Measurements from ENCODE around the gene ATP2A3.
"Not testable (repeated sequence)": the region's sequence is repeated elsewhere in the genome, so short reads cannot be mapped to it uniquely, and the experiment has no call there.

The ATP2A3 gene

GRCh38 chr17:3991699-3992098, 27.5 kb upstream of the ATP2A3 start:
- not testable (repeated sequence) for DNase-seq (ENCODE audit: low read depth)

GRCh38 chr17:3990386-3991127, 26.3 kb upstream of the ATP2A3 start:
- DNase-seq (ENCODE audit: low read depth): no peak

GRCh38 chr17:3989041-3989886, 25.0 kb upstream of the ATP2A3 start:
- no peak for DNase-seq (ENCODE audit: low read depth)

GRCh38 chr17:3988297-3989040, 24.2 kb upstream of the ATP2A3 start:
- DNase-seq (ENCODE audit: low read depth): no peak

- no peak for DNase-seq (ENCODE audit: low read depth)
Observed at GRCh38 chr17:3986939-3987335, 22.7 kb upstream of the ATP2A3 start.

- DNase-seq (ENCODE audit: low read depth): no peak
Observed at GRCh38 chr17:3986270-3986938, 22.2 kb upstream of the ATP2A3 start.

- no peak for DNase-seq (ENCODE audit: low read depth)
Observed at GRCh38 chr17:3985846-3986245, 21.6 kb upstream of the ATP2A3 start.

- DNase-seq (ENCODE audit: low read depth): no peak
Observed at GRCh38 chr17:3983606-3984484, 19.6 kb upstream of the ATP2A3 start.

- DNase-seq (ENCODE audit: low read depth): no peak
Observed at GRCh38 chr17:3982541-3983017, 18.3 kb upstream of the ATP2A3 start.

GRCh38 chr17:3982113-3982512, 17.9 kb upstream of the ATP2A3 start:
- no peak for DNase-seq (ENCODE audit: low read depth)

GRCh38 chr17:3981455-3981854, 17.2 kb upstream of the ATP2A3 start:
- no peak for DNase-seq (ENCODE audit: low read depth)

GRCh38 chr17:3980381-3981014, 16.3 kb upstream of the ATP2A3 start:
- no peak for DNase-seq (ENCODE audit: low read depth)

- no peak for DNase-seq (ENCODE audit: low read depth)
Observed at GRCh38 chr17:3979290-3979611, 15.0 kb upstream of the ATP2A3 start.

- no peak for DNase-seq (ENCODE audit: low read depth)
Observed at GRCh38 chr17:3978421-3979289, 14.4 kb upstream of the ATP2A3 start.

GRCh38 chr17:3977387-3977786, 13.2 kb upstream of the ATP2A3 start:
- no peak for DNase-seq (ENCODE audit: low read depth)

- DNase-seq (ENCODE audit: low read depth): no peak
Observed at GRCh38 chr17:3976675-3977171, 12.5 kb upstream of the ATP2A3 start.

GRCh38 chr17:3974980-3975379, 10.7 kb upstream of the ATP2A3 start:
- no peak for DNase-seq (ENCODE audit: low read depth)

- no peak for DNase-seq (ENCODE audit: low read depth)
Observed at GRCh38 chr17:3974138-3974687, 10.0 kb upstream of the ATP2A3 start.

GRCh38 chr17:3973495-3974137, 9.4 kb upstream of the ATP2A3 start:
- DNase-seq (ENCODE audit: low read depth): no peak

All from fibroblast of the conjunctiva (primary cell).